ENCODE data around the gene RNASEL.

- no peak for TF ChIP-seq CTCF (tag by site-specific recombination; IDR thresholded peaks at IDR 0.05)
- TF ChIP-seq REPIN1 (tag by site-specific recombination; IDR thresholded peaks at IDR 0.05; ENCODE audit: low read depth) = no peak
- TF ChIP-seq ZNF274 (IDR thresholded peaks at IDR 0.05; ENCODE audit: low read length) = no peak
- no peak for TF ChIP-seq ZNF274 (tag by site-specific recombination; IDR thresholded peaks at IDR 0.05; ENCODE audit: borderline replicate concordance)
- no peak for TF ChIP-seq ZNF423 (tag by site-specific recombination; IDR thresholded peaks at IDR 0.05)
- TF ChIP-seq KLF10 (tag by site-specific recombination; IDR thresholded peaks at IDR 0.05) = no peak
- no peak for TF ChIP-seq ZFP37 (tag by site-specific recombination; IDR thresholded peaks at IDR 0.05)
- no peak for TF ChIP-seq ZNF768 (tag by site-specific recombination; IDR thresholded peaks at IDR 0.05)
- TF ChIP-seq ZNF37A (tag by site-specific recombination; IDR thresholded peaks at IDR 0.05) = no peak
These were observed 9.2 kb upstream of the RNASEL start for GRCh38 chr1:182598296-182598695.

All from HEK293 (cell line).